HG03521 (cell line): ENCODE measurements around the gene RPL22L1.
"Not testable (repeated sequence)": the region's sequence is repeated elsewhere in the genome, so short reads cannot be mapped to it uniquely, and the experiment has no call there.

Experiments
- ATAC-seq: cut with Tn5 transposase; IDR thresholded peaks from one replicate; pipeline ENCODE4 v1.9.1; 2021; ENCODE audit warnings: mild to moderate bottlenecking, moderate library complexity; ENCODE audit not compliant: unreplicated experiment

RPL22L1 gene

GRCh38 chr3:170884109-170884930, 14.3 kb upstream of the RPL22L1 start:
- not testable (repeated sequence) for ATAC-seq

DNA sequence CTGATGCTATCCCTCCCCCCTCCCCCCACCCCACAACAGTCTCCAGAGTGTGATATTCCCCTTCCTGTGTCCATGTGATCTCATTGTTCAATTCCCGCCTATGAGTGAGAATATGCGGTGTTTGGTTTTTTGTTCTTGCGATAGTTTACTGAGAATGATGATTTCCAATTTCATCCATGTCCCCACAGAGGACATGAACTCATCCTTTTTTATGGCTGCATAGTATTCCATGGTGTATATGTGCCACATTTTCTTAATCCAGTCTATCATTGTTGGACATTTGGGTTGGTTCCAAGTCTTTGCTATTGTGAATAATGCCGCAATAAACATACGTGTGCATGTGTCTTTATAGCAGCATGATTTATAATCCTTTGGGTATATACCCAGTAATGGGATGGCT, 8.7 kb upstream of the RPL22L1 start:
- not testable (repeated sequence) for ATAC-seq

- not testable (repeated sequence) for ATAC-seq
Measured at GRCh38 chr3:170877311-170877710, 7.3 kb upstream of the RPL22L1 start.

DNA sequence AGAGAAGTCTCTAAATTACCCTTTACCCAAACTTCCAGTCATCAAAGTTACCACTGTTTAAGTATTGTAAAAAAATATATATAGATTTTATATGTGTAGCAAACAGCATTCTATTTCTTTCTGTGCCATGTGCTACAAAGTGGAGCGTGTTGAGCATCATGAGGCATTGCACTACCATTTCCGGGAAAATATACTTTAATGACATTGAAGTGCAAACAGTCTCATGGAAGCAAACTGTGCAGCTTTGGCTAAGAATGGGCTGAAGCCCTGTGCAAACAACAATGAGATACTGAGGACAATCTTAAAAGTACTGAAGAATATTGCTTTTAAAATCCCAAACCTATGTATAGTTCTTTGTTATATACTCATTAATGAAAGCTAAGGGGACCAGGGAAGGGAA, 6.5 kb upstream of the RPL22L1 start:
- ATAC-seq: no peak

DNA sequence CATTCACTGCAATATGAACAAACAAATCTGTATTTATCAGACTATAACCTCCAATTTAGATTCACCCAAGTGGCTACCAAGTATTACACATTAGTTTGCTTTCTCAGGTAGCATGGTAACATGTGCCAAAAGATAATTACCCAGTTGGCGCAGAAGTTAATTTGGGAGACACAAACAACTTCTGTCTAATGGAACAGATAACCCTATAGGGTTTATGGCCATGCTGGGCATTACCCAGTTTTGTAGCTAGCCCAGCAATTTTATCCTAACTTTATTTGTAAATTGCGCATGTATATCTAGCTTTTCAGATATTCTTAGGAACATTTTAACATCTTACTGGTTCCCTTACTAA, 780 bp downstream of the RPL22L1 start:
- no peak for ATAC-seq

GRCh38 chr3:170868577-170869238, 1.3 kb downstream of the RPL22L1 start:
- ATAC-seq: no peak

DNA sequence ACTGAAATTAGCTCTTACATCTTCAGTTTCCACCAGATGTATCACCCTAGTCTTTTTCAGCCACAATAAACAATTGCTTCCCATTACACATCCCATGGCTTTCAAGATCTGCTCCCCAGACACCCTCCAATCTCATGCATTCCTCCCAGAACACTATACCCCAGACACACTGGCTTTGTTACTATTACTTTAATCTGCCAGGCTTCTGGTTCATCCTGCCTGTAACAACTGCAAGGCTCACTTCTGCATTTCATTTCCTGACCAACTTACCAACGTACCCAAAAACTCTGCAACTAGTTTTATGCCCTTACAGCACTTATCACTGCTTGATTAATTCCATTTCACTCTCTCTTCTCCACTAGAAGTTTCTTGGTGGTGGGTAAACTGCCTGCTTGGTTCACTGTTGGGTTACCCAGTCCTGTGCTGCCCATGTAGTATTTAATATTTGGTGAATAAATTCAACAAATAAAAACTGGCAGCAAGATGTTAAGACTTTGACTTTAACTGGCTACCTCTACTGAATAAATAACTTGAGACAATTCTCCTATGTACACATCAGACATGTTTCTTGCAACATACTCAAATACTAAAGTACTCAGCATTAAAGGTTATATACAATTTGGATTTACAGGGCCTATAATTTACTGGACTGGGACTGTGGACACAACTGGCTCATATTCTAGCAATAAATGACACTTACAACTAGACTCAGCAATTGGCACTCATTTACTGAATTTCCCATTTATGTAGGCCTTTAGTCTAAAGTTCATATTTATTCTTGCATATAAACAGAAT, 2.7 kb downstream of the RPL22L1 start:
- no peak for ATAC-seq

- no peak for ATAC-seq
Measured at GRCh38 chr3:170866499-170866898, 3.5 kb downstream of the RPL22L1 start.

GRCh38 chr3:170865209-170866094, 4.5 kb downstream of the RPL22L1 start:
- ATAC-seq: no peak

GRCh38 chr3:170864525-170865208, 5.3 kb downstream of the RPL22L1 start:
- ATAC-seq: no peak

DNA sequence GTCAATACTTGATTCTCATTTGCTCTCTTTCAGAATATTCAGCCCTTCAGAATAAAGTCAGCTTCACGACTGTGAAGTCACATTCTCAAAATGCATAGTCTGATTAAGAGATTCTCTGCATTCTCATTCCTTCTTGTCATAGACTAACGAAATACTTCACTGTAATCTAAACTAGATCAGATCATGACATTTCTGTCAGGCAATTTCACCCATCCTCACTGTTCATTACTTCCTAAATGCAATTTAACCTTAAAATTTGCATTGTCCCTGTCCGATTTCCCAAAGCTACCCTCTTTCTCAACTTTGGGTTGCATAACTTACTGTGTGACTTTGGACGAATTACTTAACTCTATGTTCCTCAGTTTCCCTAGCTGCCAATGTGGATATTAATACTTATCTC, 6.2 kb downstream of the RPL22L1 start:
- ATAC-seq: no peak

DNA sequence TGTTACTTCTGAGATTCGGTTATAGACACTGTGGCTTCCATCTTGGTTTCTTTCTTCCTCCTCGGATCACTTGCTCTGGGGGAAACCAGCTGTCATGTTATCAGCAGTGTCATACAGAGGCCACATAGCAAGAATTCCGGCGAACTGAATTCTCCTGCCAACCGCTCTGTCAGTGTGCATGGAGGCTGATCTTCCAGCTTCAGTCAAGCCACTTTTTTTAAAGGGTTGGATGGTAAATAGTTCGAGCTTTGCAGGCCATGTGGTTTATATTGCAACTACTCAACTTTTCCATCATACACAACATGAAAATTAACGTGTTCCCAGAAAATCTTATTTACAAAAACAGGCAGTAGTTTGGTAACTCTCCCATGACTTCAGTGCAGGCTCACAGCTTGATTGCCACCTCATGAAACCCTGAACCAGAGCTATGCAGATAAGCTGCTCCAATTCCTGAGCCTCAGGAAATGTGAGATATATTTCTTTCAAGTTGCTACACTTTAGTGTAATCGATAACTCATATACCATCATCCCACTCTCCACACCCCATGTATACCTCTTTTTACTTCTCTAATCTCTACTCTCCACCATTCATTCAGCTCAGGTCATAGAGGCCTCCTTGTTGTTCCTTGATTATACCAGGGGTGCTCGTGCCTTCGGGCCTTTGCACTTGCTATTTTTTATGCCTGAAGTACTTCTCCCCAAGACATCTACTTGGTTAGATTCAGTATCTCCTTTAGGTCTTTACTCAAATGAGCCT, 7.2 kb downstream of the RPL22L1 start:
- ATAC-seq: no peak

DNA sequence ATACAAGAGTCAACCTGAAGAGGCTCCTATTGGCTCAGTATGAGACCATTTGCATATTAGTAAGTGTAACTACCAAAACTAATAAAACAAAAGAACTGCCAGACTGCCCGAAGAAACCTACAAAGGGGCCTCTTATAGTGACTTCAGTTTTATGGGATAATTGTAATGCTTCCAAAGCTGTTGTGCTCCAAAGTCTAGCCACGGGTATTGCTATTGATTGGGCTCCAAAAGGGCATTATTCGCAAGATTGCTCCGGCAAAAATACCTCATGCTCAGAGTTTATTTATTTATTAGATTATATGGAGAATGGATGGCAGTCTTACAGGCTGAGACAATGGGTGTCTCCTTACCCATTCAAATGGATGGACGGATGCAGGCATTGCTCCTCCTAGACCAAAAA, 11.4 kb downstream of the RPL22L1 start:
- ATAC-seq: no peak

DNA sequence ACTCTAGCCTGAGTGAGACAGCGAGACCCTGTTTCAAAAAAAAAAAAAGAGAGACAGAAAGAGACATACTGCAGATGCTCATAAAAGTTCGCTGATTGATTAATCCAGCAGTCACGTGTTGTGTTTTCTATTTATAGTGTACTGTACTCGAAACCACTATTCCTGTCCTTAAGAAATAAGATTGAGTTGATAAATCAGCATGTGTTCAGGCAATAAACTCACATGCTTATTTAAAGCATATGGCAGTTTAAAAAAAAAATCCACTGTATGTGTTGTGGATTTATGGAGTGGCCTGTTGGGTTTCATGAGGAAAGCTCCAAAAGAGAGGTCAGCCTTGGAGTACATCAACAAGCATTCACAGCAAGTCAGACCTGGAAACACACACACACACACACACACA, 17.7 kb downstream of the RPL22L1 start:
- ATAC-seq: no peak

GRCh38 chr3:170848292-170848917, 21.6 kb downstream of the RPL22L1 start:
- no peak for ATAC-seq

DNA sequence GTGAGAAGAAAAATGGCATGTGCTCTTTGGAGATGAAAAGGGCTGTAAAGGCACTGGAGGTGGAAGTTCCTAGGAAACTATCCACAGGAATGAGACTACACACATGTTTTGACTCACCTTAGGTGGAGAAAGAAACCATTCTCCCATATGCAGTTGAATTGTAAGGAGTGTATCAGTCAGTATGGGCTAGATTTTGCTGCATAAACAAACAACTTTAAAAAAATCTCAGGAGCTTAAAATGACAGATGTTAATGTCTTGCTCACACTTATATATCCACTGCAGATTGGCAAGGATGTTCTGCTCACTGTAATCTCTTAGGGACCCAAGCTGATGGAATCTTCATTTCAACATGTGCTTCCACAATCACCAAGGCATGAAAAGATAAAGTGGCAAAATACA, 25.6 kb downstream of the RPL22L1 start:
- ATAC-seq: no peak

- ATAC-seq: no peak
Measured at GRCh38 chr3:170840291-170840859, 29.6 kb downstream of the RPL22L1 start.

DNA sequence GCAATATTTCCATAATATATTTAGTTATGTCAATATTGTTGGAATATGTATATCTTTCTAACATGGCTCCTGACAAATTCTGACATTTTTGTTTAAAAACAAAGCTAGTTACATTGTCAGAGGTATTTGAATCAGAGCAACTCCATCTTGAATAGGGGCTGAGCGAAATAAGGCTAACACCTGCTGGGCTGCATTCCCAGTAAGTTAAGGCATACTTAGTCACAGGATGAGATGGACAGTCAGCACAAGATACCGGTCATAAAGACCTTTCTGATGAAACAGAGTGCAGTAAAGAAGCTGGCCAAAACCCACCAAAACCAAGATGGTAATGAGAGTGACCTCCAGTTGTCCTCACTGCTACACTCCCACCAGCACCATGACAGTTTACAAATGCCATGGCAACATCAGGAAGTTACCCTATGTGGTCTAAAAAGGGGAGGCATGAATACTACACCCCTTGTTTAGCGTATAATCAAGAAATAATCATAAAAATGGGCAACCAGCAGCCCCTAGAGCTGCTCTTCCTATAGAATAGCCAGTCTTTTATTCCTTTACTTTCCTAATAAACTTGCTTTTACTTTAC, 30.4 kb downstream of the RPL22L1 start:
- ATAC-seq: no peak
